Measurements from ENCODE around the gene BHLHA9.

The BHLHA9 gene

GRCh38 chr17:1275205-1275961, 5.1 kb downstream of the BHLHA9 start:
- Histone ChIP-seq H3K4me3 (ENCODE audit: low read depth, low read length) (no peak overlapping the region), H3K36me3 (ENCODE audit: insufficient read depth, low read length) (no peaks in the 10 kb centered on the region), H3K27ac (ENCODE audit: low read depth, low read length) (no peak overlapping the region), H3K79me2 (ENCODE audit: control insufficient read depth, insufficient read depth, low read length, unreplicated experiment) (no peaks in the 10 kb centered on the region), H3K27me3 (ENCODE audit: insufficient read depth, low read length) (peaks cover 61% of the 10 kb centered on the region), H2AFZ (ENCODE audit: low read length, unreplicated experiment) (no peak overlapping the region), H3K4me1 (ENCODE audit: control insufficient read depth, insufficient read depth, low read length, unreplicated experiment) (no peaks in the 10 kb centered on the region)

DNA sequence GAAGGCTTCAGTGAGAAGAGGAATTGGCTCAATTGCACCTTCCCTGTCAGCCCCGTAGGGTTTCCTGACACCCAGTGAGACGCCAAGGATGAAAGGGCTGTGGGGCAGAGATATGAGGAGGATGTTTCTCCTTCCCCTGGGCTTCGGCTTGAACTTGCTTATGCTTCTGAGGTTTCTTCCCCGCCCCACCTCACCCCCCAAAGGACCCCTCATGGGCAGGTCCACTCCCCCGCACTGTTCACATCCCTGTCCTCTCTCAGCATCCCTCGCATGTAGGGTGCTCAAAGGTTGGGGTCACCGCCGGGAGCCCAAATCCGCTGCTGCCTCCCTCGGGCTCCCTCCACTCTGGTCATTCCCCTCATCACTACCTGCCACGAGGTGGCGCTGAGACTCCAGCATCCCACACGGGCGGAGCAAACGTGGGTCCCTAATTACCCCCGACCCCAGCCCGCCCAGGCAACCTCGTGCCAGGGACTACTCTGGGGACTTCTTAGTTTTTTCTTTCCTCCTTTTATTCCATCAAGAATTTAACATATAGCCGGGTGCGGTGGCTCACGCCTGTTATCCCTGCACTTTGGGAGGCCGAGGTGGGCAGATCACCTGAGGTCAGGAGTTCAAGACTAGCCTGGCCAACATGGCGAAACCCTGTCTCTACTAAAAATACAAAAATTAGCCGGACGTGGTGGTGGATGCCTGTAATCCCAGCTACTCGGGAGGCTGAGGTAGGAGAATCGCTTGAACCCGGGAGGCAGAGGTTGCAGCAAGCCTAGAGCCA, 5.9 kb downstream of the BHLHA9 start:
- peaks cover 62% of the 10 kb centered on the region for H3K27me3 ChIP-seq (ENCODE audit: insufficient read depth, low read length)
- H3K27ac ChIP-seq (ENCODE audit: low read depth, low read length): no peak overlapping the region
- no peaks in the 10 kb centered on the region for H3K4me1 ChIP-seq (ENCODE audit: control insufficient read depth, insufficient read depth, low read length, unreplicated experiment)
- no peaks in the 10 kb centered on the region for H3K79me2 ChIP-seq (ENCODE audit: control insufficient read depth, insufficient read depth, low read length, unreplicated experiment)
- no peak overlapping the region for H2AFZ ChIP-seq (ENCODE audit: low read length, unreplicated experiment)
- H3K36me3 ChIP-seq (ENCODE audit: insufficient read depth, low read length): no peaks in the 10 kb centered on the region
- no peak overlapping the region for H3K4me3 ChIP-seq (ENCODE audit: low read depth, low read length)

DNA sequence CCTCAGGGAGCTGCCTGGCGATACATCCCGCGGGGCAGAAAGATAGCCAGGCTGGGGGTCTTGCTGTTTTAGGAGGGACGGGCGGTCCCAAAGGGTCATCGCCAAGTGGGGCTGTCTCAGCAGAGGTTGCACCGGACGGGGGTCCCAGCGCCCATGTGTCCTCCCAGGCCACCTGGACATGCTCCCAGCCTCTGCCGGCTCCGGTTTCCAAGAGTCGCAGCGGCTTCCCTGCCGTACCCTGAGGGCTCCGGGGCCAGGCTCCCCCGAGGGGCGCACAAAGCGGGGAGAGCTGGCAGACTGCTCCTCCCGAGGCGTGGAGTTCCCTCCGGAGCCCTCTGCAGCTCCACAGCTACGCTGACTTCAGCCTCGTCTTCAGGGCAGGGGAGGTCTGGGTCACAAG, 10.4 kb downstream of the BHLHA9 start:
- peaks cover 32% of the 10 kb centered on the region for H3K27me3 ChIP-seq (ENCODE audit: insufficient read depth, low read length)
- H3K4me3 ChIP-seq (ENCODE audit: low read depth, low read length): no peak overlapping the region
- H3K4me1 ChIP-seq (ENCODE audit: control insufficient read depth, insufficient read depth, low read length, unreplicated experiment): no peaks in the 10 kb centered on the region
- no peak overlapping the region for H2AFZ ChIP-seq (ENCODE audit: low read length, unreplicated experiment)
- H3K79me2 ChIP-seq (ENCODE audit: control insufficient read depth, insufficient read depth, low read length, unreplicated experiment): no peaks in the 10 kb centered on the region
- H3K36me3 ChIP-seq (ENCODE audit: insufficient read depth, low read length): no peaks in the 10 kb centered on the region
- H3K27ac ChIP-seq (ENCODE audit: low read depth, low read length): no peak overlapping the region

- Histone ChIP-seq H3K27me3 (ENCODE audit: insufficient read depth, low read length) (no peaks in the 10 kb centered on the region), H3K27ac (ENCODE audit: low read depth, low read length) (no peak overlapping the region), H3K4me1 (ENCODE audit: control insufficient read depth, insufficient read depth, low read length, unreplicated experiment) (no peaks in the 10 kb centered on the region), H2AFZ (ENCODE audit: low read length, unreplicated experiment) (no peak overlapping the region), H3K4me3 (ENCODE audit: low read depth, low read length) (no peak overlapping the region), H3K36me3 (ENCODE audit: insufficient read depth, low read length) (no peaks in the 10 kb centered on the region), H3K79me2 (ENCODE audit: control insufficient read depth, insufficient read depth, low read length, unreplicated experiment) (no peaks in the 10 kb centered on the region)
Observed at GRCh38 chr17:1286379-1287106, 16.3 kb downstream of the BHLHA9 start.

DNA sequence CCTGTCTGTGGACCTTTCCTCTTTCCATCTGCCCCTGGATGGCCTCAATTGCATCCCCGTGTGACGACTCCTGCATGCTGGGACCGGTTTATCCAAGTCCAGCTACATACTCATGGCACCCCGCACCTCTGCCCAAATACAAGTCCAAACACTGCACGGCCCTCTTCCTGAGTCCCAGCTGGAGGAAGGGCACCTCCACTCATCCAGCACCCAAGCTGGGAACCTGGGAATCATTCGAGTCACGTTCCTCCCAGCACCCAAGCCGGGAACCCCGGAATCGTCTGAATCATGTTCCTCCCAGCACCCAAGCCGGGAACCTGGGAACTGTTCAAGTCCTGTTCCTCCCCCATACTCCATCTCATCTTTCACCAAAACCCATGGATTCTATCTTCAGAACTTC, 19.5 kb downstream of the BHLHA9 start:
- no peak overlapping the region for H2AFZ ChIP-seq (ENCODE audit: low read length, unreplicated experiment)
- no peaks in the 10 kb centered on the region for H3K4me1 ChIP-seq (ENCODE audit: control insufficient read depth, insufficient read depth, low read length, unreplicated experiment)
- no peaks in the 10 kb centered on the region for H3K36me3 ChIP-seq (ENCODE audit: insufficient read depth, low read length)
- H3K27me3 ChIP-seq (ENCODE audit: insufficient read depth, low read length): no peaks in the 10 kb centered on the region
- no peak overlapping the region for H3K27ac ChIP-seq (ENCODE audit: low read depth, low read length)
- no peak overlapping the region for H3K4me3 ChIP-seq (ENCODE audit: low read depth, low read length)
- no peaks in the 10 kb centered on the region for H3K79me2 ChIP-seq (ENCODE audit: control insufficient read depth, insufficient read depth, low read length, unreplicated experiment)

GRCh38 chr17:1290676-1291075, 20.4 kb downstream of the BHLHA9 start:
- Histone ChIP-seq H3K79me2 (ENCODE audit: control insufficient read depth, insufficient read depth, low read length, unreplicated experiment) (no peaks in the 10 kb centered on the region), H3K36me3 (ENCODE audit: insufficient read depth, low read length) (no peaks in the 10 kb centered on the region), H3K4me1 (ENCODE audit: control insufficient read depth, insufficient read depth, low read length, unreplicated experiment) (no peaks in the 10 kb centered on the region), H3K27me3 (ENCODE audit: insufficient read depth, low read length) (no peaks in the 10 kb centered on the region), H2AFZ (ENCODE audit: low read length, unreplicated experiment) (no peak overlapping the region), H3K27ac (ENCODE audit: low read depth, low read length) (no peak overlapping the region), H3K4me3 (ENCODE audit: low read depth, low read length) (no peak overlapping the region)

GRCh38 chr17:1294157-1294717, 24.0 kb downstream of the BHLHA9 start:
- Histone ChIP-seq H3K27me3 (ENCODE audit: insufficient read depth, low read length) (peaks cover 22% of the 10 kb centered on the region; the same call in 1 of the 2 replicates), H3K27ac (ENCODE audit: low read depth, low read length) (no peak overlapping the region), H2AFZ (ENCODE audit: low read length, unreplicated experiment) (no peak overlapping the region), H3K4me1 (ENCODE audit: control insufficient read depth, insufficient read depth, low read length, unreplicated experiment) (no peaks in the 10 kb centered on the region), H3K4me3 (ENCODE audit: low read depth, low read length) (no peak overlapping the region), H3K79me2 (ENCODE audit: control insufficient read depth, insufficient read depth, low read length, unreplicated experiment) (no peaks in the 10 kb centered on the region), H3K36me3 (ENCODE audit: insufficient read depth, low read length) (no peaks in the 10 kb centered on the region)

DNA sequence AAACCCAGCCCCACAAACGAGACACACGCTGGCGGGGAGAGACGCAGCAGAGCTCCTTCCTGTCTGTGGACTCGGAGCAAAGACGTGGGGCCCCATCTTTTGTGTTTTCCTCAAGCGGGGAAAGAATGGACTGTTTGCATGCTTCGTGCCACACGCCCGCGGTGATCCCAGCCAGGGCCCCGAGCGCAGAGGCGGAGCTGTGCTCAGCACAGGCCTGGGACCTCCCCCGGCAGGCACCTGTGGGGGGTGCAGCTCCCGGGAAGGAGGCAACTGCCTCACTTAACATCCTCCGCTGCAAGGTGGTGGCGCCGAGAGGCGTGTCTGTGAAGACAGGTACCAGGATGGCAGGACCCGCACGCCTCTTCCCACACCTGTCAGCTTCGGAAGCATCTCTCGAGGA, 28.4 kb downstream of the BHLHA9 start:
- H3K27me3 ChIP-seq (ENCODE audit: insufficient read depth, low read length): peaks cover 40% of the 10 kb centered on the region; the same call in 1 of the 2 replicates
- H3K36me3 ChIP-seq (ENCODE audit: insufficient read depth, low read length): no peaks in the 10 kb centered on the region
- H3K27ac ChIP-seq (ENCODE audit: low read depth, low read length): no peak overlapping the region
- no peak overlapping the region for H3K4me3 ChIP-seq (ENCODE audit: low read depth, low read length)
- no peaks in the 10 kb centered on the region for H3K79me2 ChIP-seq (ENCODE audit: control insufficient read depth, insufficient read depth, low read length, unreplicated experiment)
- H2AFZ ChIP-seq (ENCODE audit: low read length, unreplicated experiment): no peak overlapping the region
- H3K4me1 ChIP-seq (ENCODE audit: control insufficient read depth, insufficient read depth, low read length, unreplicated experiment): no peaks in the 10 kb centered on the region

DNA sequence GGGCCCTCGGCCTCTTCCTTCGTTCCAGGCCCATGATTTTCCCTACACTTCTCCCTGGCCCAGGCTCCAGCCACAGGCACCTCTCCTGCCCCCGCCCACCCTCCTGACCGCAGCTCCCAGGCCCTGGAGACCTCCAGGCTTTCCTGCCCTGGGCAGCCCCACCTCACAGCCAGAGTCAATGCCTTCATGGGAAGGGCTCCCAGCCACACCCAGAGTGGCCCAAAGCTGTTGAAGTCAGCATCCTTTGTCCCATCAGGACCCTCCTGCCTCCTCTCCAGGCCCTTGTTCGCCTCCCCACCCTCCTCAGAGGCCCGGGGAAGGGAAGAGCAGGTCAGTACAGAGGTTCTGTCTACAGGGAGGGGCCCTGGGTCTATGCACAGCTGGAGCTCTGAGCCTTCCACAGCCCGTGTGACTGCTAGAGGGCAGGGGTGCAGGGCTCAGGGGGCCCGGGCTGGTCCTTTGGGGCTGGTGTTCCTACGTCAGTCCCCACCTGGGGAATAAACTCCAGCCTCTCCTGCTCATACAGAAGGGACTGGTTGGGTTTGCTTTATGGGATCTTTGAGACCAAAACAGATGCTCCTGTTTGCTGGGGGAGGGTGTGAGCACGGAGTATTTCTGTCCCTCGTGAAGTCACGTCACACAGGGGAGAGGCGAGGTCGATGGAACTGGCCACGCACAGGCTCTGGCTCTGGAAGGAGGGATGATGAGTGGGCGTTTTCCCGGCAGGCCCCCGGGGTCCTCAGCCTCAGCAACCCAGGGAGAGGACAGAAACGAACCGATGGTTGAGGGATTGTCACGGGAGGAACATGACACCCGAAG, 29.5 kb downstream of the BHLHA9 start:
- Histone ChIP-seq H3K36me3 (ENCODE audit: insufficient read depth, low read length) (no peaks in the 10 kb centered on the region), H3K4me3 (ENCODE audit: low read depth, low read length) (no peak overlapping the region), H2AFZ (ENCODE audit: low read length, unreplicated experiment) (no peak overlapping the region), H3K27ac (ENCODE audit: low read depth, low read length) (no peak overlapping the region), H3K27me3 (ENCODE audit: insufficient read depth, low read length) (peaks cover 40% of the 10 kb centered on the region; the same call in 1 of the 2 replicates), H3K79me2 (ENCODE audit: control insufficient read depth, insufficient read depth, low read length, unreplicated experiment) (no peaks in the 10 kb centered on the region), H3K4me1 (ENCODE audit: control insufficient read depth, insufficient read depth, low read length, unreplicated experiment) (no peaks in the 10 kb centered on the region)

Data from ACC112 (cell line).